HG03103 (cell line): ENCODE data around the gene ANTXR1.

Source experiments
- ATAC-seq: cut with Tn5 transposase; IDR thresholded peaks from one replicate; pipeline ENCODE4 v1.9.1; 2021; ENCODE audit warnings: low read depth; ENCODE audit not compliant: unreplicated experiment

The ANTXR1 gene

DNA sequence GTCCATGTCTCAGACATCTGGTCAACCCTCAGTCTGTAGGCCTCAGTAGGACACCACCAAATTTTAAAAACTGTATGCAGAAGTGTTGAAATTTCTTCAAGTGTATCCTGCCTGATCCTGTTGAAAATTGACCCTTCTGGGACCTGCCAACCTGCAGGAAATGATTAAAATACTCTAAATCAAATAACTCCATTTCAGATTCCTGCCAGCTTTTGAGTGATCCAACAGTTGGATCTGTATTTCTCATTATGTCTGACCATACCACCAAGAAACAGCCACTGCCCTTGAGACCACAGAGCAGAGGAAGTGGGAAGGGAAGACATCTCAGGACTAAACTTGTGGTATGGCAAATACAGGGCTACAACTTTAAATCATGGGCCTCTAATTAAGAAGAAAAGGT is 113.4 kb downstream of the ANTXR1 start:
- no peak for ATAC-seq

- ATAC-seq = no peak
Observed at GRCh38 chr2:69131452-69131851, 118.5 kb downstream of the ANTXR1 start.

DNA sequence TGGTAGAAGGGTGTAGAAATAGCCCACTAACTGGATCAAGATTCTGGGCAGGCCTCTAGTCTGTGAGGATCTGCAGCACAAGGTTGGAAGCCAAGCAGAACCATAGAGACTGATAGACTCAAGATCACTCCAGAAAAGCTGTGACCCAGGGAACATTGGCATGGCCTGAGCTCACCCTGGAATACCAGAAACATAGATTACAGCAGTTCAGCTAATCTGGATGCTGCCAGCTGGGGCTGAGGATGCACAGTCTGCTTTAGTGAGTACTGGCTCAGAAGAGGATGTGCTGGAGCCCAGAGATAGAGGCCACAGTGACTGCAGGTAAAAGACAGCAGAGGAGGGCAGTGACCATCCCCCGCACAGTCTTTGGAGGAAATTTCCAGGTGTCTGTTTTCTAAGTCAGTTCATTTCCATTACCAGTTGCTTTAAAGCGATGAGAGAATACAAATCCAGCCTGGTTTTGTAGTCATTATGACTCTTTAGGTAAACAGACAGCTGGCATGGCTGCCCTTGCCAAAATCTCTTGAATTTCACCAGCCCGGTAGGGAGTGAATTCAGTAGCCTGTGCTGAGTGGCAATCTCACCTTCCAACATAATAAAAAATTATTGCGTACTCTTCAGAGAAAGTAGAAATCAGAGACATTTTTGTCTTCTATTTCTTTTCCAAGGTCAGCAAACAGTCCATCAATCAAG is 119.2 kb downstream of the ANTXR1 start:
- no peak for ATAC-seq

GRCh38 chr2:69132960-69133590 is 120.1 kb downstream of the ANTXR1 start:
- no peak for ATAC-seq

GRCh38 chr2:69133898-69134297 is 120.9 kb downstream of the ANTXR1 start:
- ATAC-seq = no peak

GRCh38 chr2:69134306-69134945 is 121.4 kb downstream of the ANTXR1 start:
- no peak for ATAC-seq

GRCh38 chr2:69138247-69138772 is 125.3 kb downstream of the ANTXR1 start:
- no peak for ATAC-seq

DNA sequence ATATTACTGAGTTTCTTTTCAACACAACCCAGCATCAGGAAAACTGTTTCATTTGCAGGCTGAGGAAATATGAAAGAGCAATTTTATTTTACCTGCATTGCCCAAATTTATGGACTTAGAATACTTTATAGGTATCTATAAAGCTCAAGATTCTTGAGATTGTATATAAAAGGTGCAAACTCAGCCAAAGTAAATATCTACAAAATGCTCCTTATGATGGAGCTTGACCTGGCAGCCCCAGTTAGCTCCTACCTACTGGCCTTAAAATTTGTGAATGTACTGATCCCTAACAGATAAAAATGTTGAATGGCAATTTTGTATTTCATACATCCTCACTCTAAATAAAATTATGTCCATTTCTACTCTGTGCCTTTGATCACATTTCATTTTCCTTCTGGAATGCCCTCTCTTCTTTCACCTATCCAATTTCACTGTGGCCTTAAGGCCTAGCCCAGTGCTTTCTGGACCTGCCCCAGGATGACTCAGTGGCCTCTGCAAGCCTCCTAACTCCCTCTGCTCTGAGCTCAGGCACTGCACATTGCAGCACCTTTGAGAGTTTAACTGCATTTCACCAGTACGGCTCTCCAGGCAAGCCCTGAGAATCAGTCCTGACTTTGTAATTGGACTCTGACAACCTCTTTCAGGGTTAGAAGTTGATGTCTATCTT is 125.9 kb downstream of the ANTXR1 start:
- ATAC-seq = no peak

DNA sequence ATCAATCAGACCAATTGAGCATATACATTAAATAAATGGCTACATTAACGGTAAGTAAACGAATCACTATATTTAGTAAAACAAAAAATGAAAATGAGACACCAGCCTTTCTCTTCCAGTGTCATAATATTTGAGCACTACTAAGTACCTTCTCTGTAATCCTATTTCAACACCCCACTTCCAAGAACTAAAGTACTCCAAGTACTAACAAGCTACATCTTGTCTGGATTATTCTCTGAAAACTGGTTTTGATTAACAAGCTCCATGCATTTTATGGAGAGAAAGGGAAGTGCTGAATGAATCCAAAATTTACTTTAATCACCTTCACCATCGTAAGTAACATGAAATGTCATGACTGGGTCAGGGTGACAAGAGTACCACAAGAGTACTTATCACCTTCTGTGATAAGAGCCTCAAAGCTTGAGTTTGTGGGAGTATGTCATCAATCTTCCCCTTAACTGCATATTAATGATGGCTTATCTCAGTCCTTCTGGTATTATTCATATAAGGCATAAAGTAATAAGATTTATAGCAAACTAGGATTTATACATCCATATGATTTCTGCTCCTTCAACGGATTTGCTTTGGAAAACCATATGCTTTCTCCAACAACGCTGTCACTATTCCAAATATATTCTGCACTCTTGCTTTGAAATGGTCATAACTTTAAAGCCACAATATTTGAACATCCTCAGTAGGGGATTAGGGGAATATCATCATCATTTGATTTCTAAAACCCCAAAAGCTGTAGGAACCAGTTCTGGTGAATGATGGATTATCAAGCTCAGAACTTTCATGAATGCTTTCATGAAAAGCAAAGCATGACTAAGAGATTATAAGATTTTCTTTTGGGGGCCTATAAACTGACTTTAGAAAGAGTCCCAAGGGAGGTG is 127.0 kb downstream of the ANTXR1 start:
- no peak for ATAC-seq

DNA sequence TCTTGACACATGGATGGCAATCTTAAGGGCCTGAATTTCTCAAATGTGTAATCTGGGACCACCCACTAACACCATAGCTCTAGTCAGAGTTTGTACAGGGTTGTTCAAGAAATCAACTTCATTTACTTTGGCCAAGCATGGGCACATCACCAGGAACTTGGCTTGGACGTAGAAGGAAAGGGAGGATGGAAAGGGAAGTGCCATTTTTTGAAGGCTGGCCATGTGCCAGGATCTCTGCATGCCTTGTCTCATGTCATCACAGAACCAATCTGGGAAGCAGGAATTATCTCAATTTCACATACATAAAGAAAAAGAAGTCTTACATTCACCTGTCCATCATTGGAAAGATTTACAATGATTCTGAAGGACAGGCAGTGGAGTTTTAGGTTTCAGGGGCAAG is 128.1 kb downstream of the ANTXR1 start:
- no peak for ATAC-seq

DNA sequence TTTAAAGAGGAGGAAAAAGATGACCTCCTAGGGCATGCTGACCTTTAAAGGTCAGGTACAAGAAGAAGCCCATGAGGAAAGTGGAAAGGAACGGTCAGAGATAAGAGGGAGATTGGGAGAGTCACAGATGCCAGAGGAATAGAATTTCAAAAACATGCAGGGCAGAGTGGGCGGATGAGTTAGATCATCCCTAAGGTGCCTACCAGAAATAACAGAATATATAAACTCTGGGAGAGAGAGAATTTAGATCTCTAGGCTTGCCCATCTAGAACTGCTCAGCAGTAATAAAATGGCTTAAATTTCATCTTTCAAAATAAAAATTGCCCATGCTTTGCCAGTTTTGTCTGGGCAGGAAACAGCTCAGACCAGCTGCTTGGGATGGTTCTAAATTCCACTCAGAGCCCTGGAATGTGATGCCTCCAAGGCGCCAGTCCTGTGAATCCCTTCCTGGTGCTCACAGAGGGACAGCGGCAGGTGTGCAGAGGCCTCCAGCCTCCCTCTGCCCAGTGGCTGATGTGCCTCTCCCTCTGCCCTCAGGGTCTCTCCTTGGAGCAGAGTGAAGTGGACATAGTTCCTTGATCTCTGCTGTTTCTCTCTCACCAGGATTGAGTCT is 130.9 kb downstream of the ANTXR1 start:
- no peak for ATAC-seq

DNA sequence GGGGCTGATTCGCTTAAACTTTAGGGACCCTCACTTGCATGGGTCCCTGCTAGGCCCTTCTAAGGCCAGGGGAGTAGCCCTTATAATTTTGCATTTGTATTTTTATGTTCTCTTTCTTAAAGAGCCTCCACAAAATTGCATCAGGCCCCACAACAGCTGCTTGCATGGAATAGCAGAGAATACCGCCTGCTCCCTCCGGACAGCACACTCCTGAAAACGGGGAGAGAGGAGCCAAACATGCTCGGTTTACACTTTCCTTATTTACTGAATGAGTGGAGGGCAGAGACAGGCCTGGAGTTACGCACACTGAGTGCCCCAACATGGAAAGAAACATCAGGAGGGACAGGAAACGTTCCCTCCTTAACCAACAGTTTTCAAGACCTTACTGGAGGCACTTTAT is 132.2 kb downstream of the ANTXR1 start:
- ATAC-seq = no peak

DNA sequence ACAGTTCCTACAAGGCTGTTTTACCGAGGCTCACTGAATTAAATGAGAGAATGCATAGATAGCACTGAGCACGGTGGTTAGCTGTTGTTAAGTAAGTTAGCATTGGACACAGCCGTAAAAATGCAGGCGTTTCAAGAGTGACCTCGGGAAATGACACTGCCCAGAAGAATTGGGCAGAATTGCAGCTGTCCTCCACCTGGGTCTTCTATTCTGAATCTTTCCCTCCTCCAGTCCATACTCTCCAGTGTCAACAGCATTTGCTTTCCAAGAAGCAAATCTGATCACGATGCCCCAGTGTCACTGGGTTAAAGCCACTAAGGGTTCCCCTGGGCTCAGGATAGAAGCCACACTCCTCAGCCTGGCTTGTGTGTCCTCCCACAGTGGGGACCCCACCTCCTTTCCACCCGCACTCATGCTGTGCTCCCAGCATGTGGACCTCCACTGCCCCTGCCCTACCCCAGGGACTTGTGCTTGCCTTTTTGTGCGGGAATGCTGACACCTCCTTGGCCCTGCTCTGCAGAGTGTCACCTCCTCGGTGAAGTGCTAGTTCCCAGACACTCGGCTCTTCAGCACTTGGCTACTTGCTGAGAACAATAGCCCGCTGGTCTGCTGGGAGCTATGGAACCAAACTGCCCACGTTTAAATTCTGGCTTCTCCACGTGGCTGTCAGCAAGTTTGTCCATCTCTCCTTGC is 135.0 kb downstream of the ANTXR1 start:
- ATAC-seq = no peak

- no peak for ATAC-seq
Observed at GRCh38 chr2:69149631-69150215, 136.7 kb downstream of the ANTXR1 start.

DNA sequence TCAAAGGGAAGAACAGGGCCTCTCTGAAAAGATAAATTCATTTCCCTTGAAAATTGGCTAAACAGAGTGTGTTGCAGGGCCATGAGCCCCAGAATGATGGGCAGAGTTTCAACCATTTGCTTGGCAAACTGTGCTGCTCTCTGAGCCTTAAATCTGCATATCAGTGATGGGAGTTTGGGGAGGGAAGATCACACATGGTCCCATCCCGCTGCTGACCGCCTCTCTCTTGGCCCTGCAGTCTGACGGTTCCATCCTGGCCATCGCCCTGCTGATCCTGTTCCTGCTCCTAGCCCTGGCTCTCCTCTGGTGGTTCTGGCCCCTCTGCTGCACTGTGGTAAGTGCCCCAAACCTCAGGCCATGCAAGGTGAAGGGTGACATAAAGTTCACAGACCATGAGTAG is 139.0 kb downstream of the ANTXR1 start:
- ATAC-seq = no peak

DNA sequence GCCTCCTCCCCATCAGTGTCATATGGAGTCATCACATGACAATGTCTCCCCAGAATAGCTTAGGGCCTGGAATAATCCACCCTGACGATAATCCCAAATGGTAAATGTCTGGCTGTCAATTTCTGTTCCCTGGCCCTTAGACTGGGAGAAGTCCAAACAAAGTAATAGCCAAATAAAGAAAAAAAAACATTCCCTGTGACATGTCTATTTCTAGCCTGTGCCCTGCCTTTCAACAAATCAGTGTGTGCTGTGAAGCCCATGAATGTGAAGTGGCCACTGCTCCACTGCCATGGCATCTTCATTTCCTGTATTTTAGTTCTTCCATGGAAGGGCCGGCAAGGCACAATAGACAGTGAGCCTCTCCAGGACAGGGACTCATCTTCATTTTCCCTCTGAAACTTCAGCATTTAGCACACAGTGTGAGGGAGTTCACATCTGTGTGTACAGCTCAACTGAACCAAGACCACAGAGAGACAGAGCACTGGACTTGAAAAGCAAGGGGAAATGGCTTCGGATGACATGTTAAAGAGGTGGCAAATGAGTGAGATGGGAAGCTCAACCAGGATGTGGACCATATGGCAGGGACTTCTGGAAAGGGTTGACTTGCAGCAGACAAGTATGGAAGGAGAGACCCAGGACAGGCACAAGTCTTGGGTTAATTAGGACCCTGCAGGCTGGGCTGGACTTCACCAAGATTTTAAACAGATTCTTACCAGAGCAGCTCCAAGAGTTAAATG is 140.0 kb downstream of the ANTXR1 start:
- ATAC-seq = no peak

DNA sequence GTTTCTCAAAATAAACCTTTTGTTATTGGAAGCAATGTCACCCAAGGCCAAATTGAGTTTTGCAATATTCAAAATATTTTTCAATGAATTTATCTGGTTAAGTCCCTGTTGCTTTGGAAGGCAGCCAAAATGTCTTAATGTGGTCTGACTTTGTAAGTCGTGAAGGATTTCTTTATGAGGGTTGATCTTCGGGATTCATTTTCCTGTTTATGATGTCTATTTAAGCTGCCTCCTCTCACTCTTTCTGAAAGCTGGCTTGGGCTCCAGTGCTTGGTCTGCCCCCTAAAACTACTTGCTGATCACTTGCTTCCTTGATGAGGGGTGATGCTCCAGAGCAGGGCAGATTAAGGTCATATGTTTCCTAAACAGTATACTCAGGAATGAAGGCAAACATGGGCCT is 141.1 kb downstream of the ANTXR1 start:
- no peak for ATAC-seq

DNA sequence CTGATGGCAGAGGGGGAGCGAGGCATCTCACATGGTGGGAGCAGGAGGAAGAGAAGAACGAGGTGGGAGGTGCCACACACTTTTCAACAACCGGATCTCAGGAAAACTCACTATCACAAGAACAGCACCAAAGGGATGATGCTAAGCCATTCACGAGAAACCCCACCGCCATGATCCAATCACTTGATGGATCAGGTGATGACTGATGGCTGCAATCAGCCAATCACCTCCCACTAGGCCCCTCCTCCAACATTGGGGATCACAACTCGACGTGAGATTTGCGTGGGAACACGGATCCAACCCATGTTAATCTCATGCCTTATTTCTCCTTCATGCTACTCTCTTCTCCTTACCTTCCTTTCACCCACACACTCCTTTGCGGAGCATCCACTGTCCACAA is 143.6 kb downstream of the ANTXR1 start:
- no peak for ATAC-seq
